Mucosa of descending colon (tissue), 3 donors: Measurements from ENCODE around the gene FHAD1. TPM values are rescaled to one million over a fixed set of nuclear protein-coding genes. Genes with fewer than 3 reads are reported as not detected.

Source experiments
- ATAC-seq: fragments of 200-7000 bp; cut with Tn5 transposase; one replicate; pipeline ENCODE4 v1.9.1; 2020; ENCODE audit warnings: mild to moderate bottlenecking, moderate library complexity
- DNase-seq, 3 donors: peaks; one replicate each; pipeline ENCODE4 v3.0.0-alpha.2; 2020
- H3K36me3 ChIP-seq: fragments of 200-600 bp; one replicate; pipeline ENCODE4 v1.8.0; 2021; ENCODE audit warnings: low read depth, mild to moderate bottlenecking
- H3K4me1 ChIP-seq: fragments of 200-600 bp; one replicate; pipeline ENCODE4 v1.8.0; 2021; ENCODE audit warnings: low read depth, mild to moderate bottlenecking
- H3K4me3 ChIP-seq: fragments of 200-600 bp; one replicate; pipeline ENCODE4 v1.8.0; 2021; ENCODE audit warnings: mild to moderate bottlenecking
- H3K9me3 ChIP-seq: fragments of 200-600 bp; one replicate; pipeline ENCODE4 v1.8.0; 2021; ENCODE audit warnings: mild to moderate bottlenecking
- CTCF ChIP-seq: fragments of 200-600 bp; IDR thresholded peaks from one replicate; pipeline ENCODE4 v1.8.0; 2022; ENCODE audit warnings: antibody characterized with exemption, mild to moderate bottlenecking
- intact Hi-C, 2 donors: fragments of 100-400 bp; cut with DNase I in 1 of 2; cut with micrococcal nuclease in 1 of 2; formaldehyde crosslinking; loops; one replicate each; pipeline versions ENCODE4 v1.11.0 to v1.11.1; 2022; cut with DNase I, micrococcal nuclease
- total RNA-seq, 3 donors: library from RNA; stranded (reverse); fragmentation: NEBNext Ultra II Directional in 2 of 3; extraction: Animal tissue kit (Norgen Biotek cat#: 25700) in 2 of 3; gene quantifications; one replicate each; pipeline versions ENCODE4 v1.2.1 to v1.2.4, GENCODE V29; 2021 to 2023
- donor health status: DM: no; HTN: no; CAD: no; lungs with moderate emphysema.
- donor health status: DM: no; HTN: no; CAD: no.
- donor health status: DM: no; HTN: yes; CAD: no.

The FHAD1 gene
- total RNA-seq, 3 donors from 2014 or later, result 0.89 to 1.9 (median 0.99) TPM

DNA sequence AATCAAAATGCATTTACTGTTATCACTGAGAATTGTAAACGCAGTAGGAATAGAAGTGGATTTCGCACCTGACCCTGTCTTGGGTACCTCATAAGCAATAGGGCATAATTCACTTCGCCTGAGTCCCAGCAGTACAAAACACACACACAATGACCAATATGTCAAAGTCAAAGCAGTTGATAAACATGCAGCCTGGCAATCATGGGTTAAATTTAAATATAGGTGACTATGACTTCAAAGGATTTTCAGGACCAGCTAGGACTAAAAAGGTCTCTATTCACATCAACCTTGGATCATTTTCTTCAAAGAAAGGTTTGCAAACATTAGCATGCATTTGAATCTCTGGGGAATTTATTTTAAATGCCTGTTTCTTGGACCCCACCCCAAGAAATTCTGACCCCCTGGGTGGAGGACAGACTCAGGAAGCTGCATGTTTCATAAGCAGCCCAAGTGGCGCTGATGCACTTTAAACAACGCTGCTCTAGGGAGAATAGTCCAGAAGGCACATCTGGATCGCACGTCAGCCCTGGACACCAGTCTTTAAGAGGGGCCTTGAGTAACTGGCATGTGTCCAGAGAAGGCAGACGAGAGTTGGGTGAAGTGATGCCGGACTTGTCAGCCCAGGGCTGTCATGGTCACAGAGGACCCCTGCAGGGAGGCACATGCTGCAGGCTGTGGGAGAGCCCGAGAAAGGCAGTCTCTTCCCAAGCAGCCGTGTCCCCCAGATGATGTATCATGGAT, 107.0 kb downstream of the FHAD1 start:
- Histone ChIP-seq H3K36me3 (no peaks in the 10 kb centered on the region), H3K4me3 (no peak overlapping the region), H3K4me1 (peaks cover 19% of the 10 kb centered on the region), H3K9me3 (no peaks in the 10 kb centered on the region)
- ATAC-seq (no peak), DNase-seq (no peak)
- no peak for TF ChIP-seq CTCF
- intact Hi-C loops, result no loop called here

DNA sequence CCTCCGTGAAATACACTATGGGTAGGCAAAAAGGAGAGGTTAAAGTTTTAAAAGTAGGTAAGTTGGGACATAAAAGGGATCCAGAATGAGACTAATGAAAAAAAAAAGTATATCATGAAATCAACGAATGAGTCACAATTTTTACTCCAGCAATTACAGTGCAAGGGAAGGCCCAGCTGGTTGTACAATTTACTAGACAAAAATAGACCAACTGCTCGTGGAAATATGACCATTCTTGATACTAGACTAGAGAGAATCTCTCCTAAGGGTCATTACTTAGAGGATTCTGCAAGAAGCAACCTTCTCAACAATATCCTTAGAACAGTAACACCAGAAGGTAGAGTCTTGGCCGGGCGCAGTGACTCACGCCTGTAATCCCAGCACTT, 107.5 kb downstream of the FHAD1 start:
- H3K36me3 ChIP-seq, result no peaks in the 10 kb centered on the region
- no peak for TF ChIP-seq CTCF
- ATAC-seq, result no peak
- DNase-seq, result no peak
- H3K9me3 ChIP-seq, result no peaks in the 10 kb centered on the region
- H3K4me3 ChIP-seq, result no peak overlapping the region
- peaks cover 19% of the 10 kb centered on the region for H3K4me1 ChIP-seq
- intact Hi-C loops, result no loop called here

DNA sequence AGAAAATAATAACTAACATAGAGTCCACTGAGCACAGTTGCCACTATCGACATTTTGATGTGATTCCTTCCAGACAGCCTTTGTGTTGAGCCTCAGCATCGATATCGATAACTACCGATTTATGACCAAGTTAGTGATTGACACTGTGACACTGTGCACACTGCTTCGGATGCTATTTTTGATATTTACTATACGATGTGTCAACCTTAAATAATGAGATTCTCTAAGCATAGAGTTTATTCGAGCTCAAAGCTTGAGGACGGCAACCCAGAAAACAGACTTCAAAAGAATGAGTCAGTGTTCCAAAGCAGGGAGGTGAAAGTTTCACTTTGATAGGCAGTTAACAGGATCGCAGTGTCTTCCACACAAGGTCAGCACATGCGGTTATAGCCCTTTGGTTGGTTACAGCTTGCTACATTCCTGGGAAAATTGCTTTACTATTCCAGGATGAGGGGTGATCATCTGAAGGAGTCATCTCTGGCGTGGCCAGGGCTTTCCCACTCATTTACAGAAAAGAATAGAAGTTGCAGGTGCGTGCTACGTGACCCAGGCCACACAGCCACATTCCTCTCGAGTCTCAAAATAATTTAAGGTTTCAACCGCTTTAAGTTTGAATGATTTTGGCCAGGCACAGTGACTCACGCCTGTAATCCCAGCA, 109.1 kb downstream of the FHAD1 start:
- DNase-seq, result no peak
- intact Hi-C loops, result no loop called here

DNA sequence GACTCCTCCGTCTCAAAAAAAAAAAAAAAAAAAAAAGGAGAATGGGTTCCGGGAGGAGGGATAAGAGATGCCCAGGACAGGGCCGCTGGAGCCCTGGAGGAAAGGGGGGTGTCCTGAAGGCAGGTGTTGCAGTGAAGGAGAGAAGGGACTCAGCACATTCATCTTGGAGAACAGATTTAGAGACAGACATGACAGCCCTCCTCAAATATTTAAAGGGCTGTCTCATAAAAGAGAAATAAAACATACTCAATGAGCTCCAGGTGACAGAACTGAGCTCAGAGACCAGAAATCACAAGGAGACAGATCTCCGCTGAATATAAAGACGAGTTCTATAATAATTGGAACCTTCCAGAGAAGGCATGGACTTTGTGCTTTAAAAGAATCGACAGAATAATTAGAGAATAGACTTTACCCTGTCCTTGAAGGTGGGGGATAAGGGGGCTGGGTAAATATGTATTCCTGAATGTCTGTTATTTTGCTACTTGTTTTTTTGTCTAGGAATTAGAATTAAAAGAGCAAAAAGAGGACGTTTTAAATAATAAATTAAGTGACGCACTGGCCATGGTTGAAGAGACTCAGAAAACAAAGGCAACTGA, 110.7 kb downstream of the FHAD1 start:
- H3K4me3 ChIP-seq, result no peak overlapping the region
- peaks cover 3% of the 10 kb centered on the region for H3K4me1 ChIP-seq
- DNase-seq (peak in 1 of 3 donors; percentile 15), ATAC-seq (no peak)
- intact Hi-C loops, result no loop called here
- H3K9me3 ChIP-seq, result no peaks in the 10 kb centered on the region
- no peaks in the 10 kb centered on the region for H3K36me3 ChIP-seq
- TF ChIP-seq CTCF, result no peak

More for the DNA sequence above, 109.1 kb downstream of the FHAD1 start:
- Histone ChIP-seq H3K4me3 (no peak overlapping the region), H3K36me3 (no peaks in the 10 kb centered on the region), H3K9me3 (no peaks in the 10 kb centered on the region), H3K4me1 (peaks cover 14% of the 10 kb centered on the region)
- TF ChIP-seq CTCF, result no peak
- peak; percentile 18 for ATAC-seq

- H3K36me3 ChIP-seq, result no peaks in the 10 kb centered on the region
- no peaks in the 10 kb centered on the region for H3K9me3 ChIP-seq
- no peaks in the 10 kb centered on the region for H3K4me1 ChIP-seq
- TF ChIP-seq CTCF, result no peak
- intact Hi-C loops, result no loop called here
- ATAC-seq, result peak; percentile 58
- DNase-seq, result peak; percentile 52 to 69 (median 67)
- no peak overlapping the region for H3K4me3 ChIP-seq
Observed at GRCh38 chr1:15358565-15359133, 111.6 kb downstream of the FHAD1 start.
